HG03520 (cell line): ENCODE results near the gene CNRIP1.

Experiments
- ATAC-seq: cut with Tn5 transposase; IDR thresholded peaks from one replicate; pipeline ENCODE4 v1.9.1; 2021; ENCODE audit warnings: mild to moderate bottlenecking, moderate library complexity; ENCODE audit not compliant: unreplicated experiment

Gene CNRIP1

GRCh38 chr2:68293755-68294154 lies 26.0 kb downstream of the CNRIP1 start:
- no peak for ATAC-seq

DNA sequence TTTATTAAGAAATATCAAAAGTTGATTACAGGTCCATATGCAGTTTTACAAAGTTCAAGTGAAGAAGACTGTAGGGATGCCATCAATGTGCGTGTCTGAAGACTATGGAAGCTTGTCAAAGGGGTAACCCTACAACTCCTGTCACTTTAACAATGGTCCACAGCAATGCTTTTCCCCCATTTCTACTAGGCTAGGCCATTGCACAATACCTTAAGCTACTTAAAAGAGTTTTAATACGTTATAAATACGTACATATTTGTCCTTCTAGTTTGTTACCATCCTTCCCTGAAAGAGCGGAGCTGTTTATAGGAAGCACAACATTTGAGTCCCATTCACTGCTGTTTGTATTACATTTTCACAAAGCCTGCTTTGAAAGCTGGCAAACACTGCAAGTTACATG lies 26.7 kb downstream of the CNRIP1 start:
- no peak for ATAC-seq

DNA sequence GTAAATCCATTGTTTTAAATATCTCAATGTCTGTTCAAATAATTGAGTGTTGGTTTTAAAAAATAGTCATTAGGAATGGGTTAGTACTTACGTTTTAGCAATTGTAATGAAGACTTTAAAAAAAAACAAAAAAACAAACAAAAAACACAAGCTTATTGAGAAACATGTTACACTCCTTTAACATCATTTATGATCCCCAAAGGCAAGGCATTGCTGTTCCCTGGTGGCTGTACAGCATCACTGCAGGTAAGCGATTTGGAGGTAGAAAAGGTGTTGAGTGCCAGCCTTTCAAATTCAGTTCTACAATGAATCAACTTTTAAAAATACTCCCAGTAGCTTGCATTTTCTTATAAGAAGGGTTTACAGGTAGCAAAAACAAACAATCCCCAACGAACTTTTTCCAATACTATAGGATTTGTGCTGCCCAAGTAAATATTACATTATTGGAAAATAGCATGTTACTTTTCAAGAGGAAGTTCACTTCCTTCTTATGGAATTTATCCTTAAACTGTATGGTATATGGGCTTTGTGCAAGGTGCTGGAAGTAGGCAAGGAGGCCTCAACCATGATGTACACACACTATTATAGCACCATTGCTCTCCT lies 27.5 kb downstream of the CNRIP1 start:
- ATAC-seq, result no peak

DNA sequence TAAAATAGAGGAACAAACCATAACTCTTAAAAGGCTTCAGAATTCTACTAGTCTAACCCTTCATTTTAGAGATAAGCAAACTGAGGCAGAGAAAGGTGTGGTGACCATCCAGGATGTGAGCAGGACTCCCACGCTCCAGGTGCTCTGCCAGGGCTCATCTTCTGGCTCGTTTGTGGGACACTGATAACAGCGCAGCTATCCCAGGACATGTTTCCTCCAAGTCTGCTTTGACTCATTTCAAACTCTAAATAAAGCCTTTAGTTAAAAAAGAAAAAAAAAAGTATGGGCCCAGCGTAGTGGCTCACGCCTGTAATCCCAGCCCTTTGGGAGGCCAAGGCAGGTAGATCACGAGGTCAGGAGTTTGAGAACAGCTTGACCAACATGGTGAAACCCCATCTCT lies 28.4 kb downstream of the CNRIP1 start:
- no peak for ATAC-seq

DNA sequence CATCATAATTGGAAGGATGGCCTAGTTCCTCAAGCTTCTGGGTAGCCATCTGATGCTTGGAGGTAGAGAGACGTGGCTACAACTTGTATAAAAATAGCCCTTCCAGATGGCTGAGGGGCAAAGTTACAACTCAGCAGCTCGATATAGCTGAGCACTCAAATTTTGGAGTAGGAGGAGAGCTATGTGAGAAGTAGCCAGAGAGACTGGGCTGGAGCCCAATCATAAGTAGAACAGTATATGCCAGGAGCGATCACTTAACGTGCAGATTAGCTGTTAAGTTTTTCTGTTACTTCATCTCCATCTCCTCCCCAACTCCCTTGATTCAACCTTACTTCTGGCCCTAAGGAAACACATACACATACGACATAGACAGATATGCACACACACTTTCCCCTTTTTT lies 28.8 kb downstream of the CNRIP1 start:
- no peak for ATAC-seq

DNA sequence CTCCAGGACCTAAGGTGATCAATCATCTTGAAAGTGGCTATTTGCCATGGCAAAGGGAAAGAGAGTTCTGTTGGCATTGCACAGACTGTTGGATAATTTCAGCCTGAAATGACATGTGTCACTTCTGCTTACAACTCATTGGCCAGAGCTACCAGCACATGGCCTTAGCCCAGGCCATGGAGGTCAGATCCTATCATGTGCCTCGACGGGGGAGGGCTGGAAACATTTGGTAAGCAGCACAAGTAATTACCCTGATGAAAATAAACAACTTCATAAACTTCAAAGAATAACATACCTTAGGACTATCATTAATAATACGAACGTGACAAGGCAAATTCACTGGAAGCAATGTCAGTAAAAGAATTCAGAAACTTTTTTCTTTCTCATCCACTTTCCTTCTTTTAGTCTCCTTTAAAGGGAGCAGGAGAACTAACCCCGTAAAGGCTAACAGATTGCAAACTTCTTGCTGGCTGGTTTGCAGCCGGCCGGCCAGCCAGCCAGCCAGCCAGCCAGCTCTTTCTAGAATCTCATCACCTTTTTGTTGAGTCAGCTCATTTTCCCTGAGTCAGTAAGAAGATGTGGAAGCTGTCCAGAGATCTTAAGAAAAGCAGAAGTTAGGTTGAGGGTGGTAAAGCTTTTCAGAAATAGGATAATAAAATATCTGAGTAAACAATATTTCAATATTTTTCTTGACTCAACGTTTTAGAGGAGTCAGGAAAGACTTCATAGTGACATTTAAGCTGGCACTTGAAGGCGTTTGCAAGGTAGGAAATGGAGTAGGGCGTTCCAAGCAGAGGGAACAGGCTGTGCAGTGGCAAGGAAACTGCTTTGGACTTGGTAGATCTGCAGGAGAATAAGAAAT lies 31.9 kb downstream of the CNRIP1 start:
- no peak for ATAC-seq

- no peak for ATAC-seq
These were observed 34.9 kb downstream of the CNRIP1 start for GRCh38 chr2:68284896-68285295.

GRCh38 chr2:68283419-68283812 lies 36.3 kb downstream of the CNRIP1 start:
- ATAC-seq, result no peak

DNA sequence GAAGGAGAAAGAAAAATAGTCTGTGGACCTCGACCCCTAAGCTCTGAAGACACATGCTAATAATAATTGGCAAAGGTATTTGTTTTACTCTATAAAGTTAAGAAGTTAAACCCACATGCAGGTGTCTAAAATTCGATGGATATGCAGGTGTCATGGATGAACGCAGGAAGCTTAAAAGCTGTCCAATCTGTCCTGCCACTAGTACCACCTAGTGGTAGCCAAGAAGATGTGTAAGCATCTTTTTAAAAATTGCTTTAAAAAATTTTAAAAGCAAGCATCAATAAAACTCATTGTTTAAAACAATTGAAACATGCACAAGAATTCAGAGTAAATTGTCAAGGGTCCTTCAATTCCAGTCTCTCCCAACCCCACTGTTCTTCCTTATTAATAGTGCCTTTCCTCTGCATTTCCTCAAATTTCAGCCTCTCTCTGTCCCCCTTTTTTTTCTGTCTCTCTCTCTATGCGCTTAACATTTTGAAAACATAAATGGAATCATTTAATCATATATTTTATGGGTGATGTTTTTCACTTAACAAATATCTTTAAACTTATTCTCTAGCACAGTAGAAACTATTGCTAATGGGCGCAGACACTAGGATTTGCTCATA lies 36.8 kb downstream of the CNRIP1 start:
- no peak for ATAC-seq

DNA sequence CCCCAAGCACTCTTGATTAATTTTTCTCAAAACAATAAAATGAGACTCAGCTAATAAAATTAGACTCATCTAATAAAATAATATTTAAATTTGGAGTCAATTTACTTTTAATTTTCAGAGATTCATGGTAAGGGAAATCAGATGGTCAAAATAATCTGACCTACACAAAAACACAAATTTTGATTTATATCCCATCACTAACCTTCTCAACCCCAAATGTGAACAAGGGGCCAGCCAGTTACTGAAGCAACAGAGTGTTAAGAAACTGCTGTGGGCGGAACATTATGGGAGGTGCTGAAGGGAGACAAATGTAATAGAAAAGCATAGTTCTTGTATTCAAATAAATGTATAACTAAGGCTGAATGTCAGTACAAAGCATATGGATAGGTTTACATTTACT lies 39.0 kb downstream of the CNRIP1 start:
- ATAC-seq, result no peak

DNA sequence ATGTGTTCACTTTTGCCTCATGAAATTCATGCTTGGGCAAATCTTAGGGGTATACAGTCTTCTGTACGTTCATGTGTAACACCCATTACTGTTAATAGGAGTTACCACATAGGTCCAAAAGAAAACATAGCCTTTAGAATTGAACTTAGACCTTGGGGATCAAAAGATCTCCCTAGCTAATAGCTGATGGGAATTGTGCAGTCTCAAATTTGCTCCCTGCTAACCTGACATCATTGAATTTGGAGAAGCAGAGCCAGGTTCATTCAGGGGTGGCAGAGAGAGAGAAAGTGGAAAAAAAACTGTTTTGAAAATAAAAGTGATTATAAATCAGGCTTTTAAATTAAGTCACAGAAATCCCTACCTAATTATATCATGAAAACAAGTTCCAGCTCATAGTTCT lies 39.4 kb downstream of the CNRIP1 start:
- ATAC-seq, result no peak

DNA sequence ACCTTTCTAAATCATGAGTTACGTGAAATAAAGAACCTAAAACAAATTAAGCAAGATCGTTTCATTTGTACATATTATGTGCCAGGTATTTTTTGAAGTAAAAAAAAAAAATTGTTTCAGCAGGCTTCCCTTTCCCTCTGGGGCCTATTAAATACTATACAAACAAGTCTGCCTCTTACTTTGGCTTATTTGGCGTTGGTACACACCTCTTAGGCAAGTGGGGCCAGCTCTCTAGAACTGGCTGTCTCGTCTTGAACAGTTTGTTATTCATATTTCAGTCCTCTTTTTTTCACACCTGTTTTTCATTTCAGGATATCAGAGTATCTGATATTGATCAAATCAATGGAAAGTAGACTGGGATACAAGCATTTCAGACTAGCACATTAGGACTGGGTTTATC lies 40.1 kb downstream of the CNRIP1 start:
- no peak for ATAC-seq

DNA sequence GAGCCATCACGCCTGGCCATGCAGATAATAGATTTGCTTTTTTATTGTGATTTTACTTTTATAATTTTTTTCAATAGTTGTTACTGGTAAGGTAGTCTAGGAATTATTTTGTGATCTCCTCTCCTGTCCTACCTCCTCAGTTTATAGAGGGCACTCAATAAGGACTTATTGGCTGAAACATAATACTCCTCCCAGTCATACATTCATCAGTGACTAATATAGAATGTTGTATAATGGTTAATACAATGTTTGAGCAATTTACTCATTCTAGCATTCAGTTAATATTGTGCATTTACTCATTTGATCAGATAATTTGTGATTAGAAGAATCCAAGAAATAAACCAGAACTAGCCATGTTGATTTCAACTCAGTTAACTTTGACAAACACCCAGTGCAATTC lies 41.6 kb downstream of the CNRIP1 start:
- no peak for ATAC-seq

- ATAC-seq, result no peak
These were observed 45.7 kb downstream of the CNRIP1 start for GRCh38 chr2:68274022-68274421.

GRCh38 chr2:68272246-68272994 lies 47.3 kb downstream of the CNRIP1 start:
- ATAC-seq, result no peak

GRCh38 chr2:68266655-68267054 lies 53.1 kb downstream of the CNRIP1 start:
- no peak for ATAC-seq

DNA sequence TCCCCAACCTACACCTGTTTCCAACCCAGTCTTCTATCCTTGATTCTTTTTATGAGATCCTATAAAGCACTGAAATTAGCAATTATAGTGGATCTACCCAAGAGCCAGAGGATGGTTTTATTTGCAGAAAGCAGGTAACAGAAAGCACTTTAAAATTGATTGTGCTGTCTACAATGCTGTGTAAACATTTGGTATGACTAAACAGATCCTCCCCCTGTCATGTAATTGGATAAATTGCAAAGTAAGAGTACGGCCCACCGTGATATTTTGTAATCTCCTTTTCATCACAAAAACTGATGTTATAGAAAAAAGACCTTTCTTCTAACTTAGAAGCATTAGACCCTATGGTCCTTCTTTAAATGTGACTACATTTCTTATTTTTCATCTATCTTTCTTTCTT lies 56.1 kb downstream of the CNRIP1 start:
- ATAC-seq, result no peak

GRCh38 chr2:68258851-68259250 lies 60.9 kb downstream of the CNRIP1 start:
- ATAC-seq, result no peak

DNA sequence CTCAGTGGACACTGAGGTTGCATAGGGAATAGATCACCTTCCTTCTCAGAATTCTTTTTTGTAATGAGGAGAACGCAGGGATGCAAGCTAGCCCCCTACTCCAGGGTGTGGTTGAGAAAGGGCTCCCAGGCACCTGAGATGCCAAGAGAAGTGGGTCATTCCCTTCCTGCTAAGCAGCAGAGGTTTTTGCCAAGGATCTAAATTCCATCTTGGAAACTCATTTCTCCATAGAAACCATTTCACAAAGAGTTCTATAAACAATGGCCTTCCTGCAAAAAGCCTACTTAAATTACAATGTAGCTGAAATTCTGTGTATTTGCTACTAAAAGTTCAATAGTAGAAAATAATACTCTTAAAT lies 63.7 kb downstream of the CNRIP1 start:
- no peak for ATAC-seq

DNA sequence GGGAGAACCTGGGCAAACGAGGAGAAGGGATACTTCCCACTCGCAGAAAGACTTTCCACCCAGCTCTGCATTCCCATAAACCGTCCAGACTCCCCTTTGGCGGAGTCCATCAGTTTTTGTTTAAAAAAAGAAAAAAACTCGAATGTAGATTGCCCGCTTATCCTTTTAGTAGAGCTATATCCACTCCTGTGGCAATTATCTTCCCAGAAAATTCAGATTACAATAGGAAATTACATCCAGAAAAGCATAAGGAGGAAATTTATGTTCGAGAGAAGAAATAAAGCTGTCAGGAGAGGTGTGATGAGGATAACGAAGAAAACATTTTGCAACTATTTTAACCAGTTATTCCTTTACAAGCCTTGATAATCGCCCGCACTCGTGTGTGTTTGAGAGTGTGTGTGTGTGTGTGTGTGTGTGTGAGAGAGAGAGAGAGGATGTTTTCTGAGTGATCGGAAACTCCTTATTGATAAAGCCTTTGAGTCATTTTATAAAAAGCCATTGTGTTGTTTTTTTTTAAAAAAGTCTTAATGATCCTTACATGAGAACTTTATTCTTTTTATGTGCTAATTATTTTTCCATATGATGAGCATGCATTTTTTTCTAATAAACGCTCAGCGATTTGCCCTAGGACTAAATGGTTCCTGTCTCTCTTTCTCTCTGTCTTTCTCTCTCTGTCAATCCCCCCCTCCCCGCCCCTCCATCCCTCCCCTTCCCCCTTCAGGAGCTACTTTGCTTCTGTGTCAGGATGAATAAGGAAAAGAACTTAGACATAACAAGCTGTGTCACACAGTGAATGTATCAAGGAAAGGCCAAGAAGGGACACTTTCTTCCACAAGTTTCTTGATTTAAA lies 66.3 kb downstream of the CNRIP1 start:
- ATAC-seq, result no peak
